ENCODE results near the gene UGT1A10.
"Not testable (repeated sequence)": the region's sequence is repeated elsewhere in the genome, so short reads cannot be mapped to it uniquely, and the experiment has no call there.

UGT1A10 gene

DNA sequence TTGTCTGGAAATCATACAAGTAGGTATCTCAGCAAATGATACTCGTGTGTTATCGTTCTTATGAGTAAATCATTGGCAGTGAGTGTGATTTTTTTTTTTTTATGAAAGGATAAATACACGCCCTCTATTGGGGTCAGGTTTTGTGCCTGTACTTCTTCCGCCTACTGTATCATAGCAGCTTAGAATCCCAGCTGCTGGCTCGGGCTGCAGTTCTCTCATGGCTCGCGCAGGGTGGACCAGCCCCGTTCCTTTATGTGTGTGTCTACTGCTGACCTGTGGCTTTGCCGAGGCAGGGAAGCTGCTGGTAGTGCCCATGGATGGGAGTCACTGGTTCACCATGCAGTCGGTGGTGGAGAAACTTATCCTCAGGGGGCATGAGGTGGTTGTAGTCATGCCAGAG is at the start of gene UGT1A10:
Gene UGT1A10, plus strand, starts transcription at position 143 of the 400 bp plus-strand sequence. Its CDS starts 75 bp downstream, at position 218.
- not testable (repeated sequence) for DNase-seq

DNA sequence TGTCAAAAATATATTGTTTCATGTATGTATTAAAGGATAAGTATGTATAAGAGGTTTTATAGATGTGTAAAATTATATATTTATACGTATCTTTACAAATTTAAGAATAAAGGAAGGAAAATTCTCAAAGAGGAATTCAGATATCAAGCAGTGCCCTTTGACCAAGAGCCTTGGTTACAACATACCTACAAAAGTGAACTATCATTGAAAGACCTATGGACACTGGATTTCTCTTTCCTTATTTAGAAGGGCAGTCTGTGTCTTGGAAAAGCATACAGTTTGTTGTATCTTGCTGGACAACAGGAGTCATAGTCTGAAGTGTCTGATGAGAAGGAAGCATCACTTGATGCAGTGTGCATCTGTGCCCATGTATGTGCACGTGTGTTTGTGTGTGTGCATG is 47.8 kb upstream of the UGT1A10 start:
- no peak for DNase-seq

DNA sequence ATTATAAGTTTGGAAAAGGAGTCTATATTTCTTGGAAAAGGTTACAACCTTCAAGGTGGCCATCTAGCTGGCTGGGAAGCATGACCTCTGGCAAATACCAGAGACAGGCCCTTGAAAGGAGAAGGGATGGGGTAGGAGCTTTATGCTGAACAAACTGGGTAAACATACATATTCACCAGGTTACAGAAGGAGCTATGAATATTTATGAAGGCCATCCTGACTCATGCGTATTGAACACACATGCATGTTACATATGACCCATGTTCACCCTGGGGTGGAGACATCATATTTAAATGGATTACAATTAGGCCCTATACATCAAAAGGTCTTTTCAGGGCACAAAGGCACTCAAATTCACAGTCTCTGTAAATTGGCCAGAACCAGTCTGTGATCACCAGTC is 43.5 kb upstream of the UGT1A10 start:
- not testable (repeated sequence) for DNase-seq

DNA sequence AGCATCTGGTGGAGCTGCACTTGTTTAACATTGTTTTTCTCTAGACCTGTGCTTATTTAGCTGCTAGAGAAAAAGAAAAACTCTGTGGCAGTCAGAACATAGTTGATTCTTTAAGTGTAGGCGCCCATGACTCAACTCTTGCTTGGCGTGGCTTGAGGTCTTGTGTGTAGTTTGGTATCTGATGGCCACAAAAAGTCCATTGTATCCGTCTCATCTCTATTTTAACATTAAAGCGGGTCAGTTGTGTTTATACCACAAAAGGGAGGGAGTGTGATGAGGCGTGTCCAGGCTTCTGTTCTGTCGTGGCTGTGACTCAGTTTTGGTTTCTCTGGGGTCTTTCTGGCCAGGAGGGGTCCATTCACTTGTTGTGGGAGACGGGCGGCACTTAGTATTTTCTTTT is 43.0 kb upstream of the UGT1A10 start:
- no peak for DNase-seq

DNA sequence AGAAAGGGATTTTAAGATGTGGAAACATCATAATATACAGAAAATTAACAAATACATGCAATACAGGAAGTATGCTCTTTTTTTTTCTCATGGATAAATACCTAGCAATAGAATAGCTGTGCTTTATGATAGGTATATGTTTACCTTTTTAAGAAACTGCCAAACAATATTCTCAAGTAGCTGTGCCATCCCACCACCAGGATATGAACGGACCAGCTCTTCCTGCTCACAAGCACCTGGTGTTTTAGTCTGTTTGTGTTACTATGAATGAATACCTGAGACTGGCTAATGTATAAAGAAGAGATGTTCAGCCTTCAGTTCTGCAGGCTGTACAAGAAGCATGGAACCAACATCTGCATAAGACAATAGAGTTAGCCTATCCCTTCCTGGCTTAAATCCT is 38.7 kb upstream of the UGT1A10 start:
- no peak for DNase-seq

DNA sequence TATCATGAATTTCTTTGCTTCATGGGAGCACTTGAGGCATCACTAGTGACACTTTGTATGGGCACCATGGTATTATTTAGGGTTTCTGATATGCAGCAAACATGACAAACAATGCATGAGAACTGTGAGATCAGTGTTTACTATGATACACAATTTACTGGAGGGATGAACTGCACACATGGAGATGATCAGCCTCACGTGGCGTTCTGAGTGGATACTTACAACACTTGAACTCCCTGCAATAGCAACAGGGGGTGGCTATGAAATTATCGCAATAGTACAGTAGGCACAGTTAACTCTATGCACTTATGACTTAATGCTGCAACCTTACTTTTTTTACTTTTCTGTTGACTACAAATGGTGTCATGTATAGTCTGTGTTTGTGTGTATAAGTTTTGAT is 37.3 kb upstream of the UGT1A10 start:
- no peak for DNase-seq

DNA sequence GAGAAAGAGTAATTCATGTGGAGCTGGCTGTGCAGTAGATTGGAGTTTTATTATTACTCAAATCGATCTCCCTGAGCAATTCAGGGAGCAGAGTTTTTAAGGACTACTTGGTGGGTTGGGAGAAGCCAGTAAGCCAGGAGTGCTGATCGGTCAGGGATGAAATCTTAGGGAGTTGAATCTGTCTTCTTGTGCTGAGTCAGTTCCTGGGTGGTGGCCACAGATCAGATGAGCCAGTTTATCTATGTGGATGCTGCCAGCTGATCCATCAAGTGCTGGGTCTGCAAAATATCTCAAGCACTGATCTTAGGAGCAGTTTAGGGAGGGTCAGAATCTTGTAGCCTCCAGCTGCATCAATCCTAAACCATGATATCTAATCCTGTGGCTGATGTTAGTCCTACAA is 35.9 kb upstream of the UGT1A10 start:
- no peak for DNase-seq

DNA sequence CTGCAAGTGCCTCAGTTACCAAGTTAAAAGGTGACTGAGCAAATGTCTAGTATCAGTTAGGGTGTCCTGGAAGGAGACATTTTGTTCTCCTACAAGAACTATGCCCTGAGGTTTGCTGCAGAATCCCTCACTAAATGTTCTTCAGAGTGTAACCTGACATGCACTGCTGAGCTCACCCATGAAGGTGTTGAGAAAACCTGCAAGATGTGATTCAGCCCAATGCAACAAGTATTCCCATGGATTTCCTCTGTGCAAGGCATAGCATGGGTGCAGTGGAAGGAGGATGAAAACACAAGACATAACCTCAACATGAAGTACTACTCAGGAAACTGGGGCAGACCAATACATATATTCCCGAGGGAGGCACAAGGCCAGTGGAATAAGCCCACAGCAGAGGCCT is 34.2 kb upstream of the UGT1A10 start:
- DNase-seq = no peak

DNA sequence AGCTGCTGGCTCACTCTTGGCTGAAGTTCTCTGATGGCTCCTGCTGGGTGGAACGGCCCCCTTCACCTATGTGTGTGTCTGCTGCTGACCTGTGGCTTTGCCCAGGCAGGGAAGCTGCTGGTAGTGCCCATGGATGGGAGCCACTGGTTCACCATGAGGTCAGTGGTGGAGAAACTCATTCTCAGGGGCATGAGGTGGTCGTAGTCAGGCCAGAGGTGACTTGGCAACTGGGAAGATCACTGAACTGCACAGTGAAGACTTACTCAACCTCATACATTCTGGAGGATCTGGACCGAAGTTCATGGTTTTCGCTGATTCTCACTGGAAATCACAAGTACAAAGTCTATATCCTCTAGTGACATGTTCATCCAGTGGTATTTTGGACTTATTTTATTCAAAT is 32.7 kb upstream of the UGT1A10 start:
- DNase-seq = no peak

DNA sequence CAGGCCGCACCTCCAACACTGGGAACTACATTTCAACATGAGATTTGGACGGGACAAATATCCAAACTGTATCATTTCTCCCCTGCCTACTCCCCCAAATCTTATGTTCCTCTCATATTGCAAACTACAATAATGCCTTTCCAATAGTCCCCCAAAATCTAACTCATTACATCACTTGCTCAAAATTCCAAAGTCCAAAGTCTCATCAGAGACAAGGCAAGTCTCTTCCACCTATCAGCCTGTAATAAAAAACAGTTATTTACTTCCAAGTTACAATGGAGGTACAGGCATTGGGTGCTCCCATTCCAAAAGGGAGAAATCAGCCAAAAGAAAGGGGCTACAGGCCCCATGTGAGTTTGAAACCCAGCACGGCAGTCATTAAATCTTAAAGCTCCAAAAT is 31.4 kb upstream of the UGT1A10 start:
- DNase-seq = no peak

DNA sequence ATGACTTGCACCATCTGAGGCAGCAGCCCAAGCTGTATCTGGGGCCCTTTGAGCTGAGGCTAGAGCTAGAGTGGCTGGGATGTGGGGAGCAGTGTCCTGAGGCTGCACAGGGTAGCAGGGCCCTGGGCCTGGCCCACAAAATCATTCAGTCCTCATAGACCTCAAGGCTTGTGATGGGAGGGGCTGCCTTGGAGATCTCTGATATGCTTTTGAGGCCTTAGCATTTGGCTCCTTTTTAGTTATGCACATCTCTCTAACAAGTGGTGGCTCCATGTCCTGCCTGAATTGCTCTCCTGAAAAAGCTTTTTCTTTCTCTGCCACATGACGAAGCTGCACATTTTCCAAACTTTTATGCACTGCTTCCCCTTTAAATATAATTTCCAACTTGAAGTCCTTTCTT is 30.6 kb upstream of the UGT1A10 start:
- DNase-seq = no peak

DNA sequence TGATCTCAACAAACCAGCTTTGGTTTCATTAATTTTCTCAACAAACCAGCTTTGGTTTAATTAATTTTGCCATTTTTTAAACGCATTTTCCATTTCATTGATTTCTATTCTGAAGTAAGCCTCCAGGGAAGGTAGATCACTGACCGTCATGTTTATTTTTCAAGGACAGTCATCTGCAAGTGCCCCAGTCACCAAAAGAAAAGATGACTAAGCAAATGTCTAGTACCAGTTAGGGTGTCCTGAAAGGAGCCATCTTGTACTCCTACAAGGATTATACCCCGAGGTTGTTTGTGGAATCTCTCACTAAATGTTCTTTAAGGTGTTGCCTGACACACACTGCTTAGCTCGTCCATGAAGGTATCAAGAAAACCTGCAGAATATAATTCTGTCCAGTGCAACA is 25.0 kb upstream of the UGT1A10 start:
- no peak for DNase-seq

DNA sequence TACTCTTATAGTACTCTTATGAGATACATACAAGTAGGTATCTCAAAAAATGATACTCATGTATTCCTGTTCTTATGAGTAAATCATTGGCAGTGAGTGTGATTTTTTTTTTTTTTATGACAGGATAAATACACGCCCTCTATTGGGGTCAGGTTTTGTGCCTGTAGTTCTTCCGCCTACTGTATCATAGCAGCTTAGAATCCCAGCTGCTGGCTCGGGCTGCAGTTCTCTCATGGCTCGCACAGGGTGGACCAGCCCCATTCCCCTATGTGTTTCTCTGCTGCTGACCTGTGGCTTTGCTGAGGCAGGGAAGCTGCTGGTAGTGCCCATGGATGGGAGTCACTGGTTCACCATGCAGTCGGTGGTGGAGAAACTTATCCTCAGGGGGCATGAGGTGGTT is 18.8 kb upstream of the UGT1A10 start, which contains the start of gene UGT1A8:
Gene UGT1A8, plus strand, starts transcription at position 158 of the 400 bp plus-strand sequence. Its CDS starts 75 bp downstream, at position 233.
- not testable (repeated sequence) for DNase-seq

DNA sequence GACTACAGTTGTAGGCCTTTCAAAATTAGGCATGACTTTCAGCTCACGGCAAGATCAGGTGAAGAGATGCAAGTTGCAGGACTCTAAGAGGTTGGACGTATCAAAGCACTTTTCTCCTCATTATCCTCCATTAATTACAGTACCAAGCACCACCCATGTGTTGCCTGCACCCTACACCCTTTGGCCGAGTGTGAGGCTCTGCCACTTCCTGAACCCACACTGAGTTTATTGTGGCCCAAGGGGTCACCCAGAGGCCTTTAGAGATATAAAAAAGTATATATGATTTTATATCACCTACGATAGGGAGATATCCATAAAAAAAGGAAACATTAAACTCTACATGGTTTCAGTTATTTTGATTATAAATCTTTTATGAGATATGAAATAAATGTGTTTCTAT is 16.0 kb upstream of the UGT1A10 start:
- DNase-seq = no peak

DNA sequence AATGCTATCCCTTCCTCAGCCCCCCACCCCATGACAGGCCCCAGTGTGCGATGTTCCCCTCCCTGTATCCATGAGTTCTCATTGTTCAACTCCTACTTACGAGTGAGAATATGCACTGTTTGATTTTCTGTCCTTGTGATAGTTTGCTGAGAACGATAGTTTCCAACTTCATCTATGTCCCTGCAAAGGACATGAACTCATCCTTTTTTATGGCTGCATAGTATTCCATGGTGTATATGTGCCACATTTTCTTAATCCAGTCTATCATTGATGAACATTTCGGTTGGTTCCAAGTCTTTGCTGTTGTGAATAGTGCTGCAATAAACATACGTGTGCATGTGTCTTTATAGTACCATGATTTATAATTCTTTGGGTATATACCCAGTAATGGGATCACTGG is 14.4 kb upstream of the UGT1A10 start:
- DNase-seq = not testable (repeated sequence)

DNA sequence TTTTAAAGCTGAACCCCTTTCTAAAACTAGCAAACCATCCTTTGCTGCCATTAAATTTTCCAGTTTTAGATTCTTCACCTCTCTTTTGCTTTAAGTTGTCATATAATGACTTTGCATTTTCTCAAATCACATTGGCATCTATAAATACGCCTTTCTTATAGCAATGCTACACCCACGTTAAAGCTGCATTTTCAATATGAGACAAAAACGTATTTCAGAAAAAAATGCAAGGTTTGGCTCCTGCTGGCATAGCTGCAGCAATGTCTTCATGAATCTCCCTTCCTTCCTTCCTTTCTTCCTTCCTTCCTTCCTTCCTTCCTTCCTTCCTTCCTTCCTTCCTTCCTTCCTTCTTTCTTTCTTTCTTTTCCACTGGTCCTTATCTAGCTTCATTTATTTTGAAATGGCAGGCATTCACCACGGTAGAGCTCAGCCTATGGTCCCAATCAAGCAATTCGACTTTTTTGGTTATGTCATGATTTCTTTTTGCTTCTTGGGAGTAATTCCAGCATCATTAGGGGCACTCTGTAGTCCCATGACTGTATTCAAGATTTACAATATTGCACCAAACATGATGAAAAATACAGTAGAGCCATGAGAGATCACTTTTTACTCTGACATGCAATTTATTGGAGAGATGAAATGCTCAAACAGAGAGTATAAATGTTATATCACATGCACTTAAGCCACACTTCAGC is 8.8 kb upstream of the UGT1A10 start:
- no peak for DNase-seq

DNA sequence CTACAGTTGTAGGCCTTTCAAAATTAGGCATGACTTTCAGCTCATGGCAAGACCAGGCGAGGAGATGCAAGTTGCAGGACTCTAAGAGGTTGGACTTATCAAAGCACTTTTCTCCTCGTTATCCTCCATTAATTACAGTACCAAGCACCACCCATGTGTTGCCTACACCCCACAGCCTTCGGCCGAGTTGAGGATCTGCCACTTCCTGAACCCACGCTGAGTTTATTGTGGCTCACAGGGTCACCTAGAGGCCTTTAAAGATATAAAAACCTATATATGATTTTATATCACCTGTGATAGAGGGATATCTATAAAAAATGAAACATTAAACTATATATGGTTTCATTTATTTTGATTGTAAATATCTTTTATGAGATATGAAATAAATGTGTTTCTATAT is 2.6 kb downstream of the UGT1A10 start:
- DNase-seq = no peak

DNA sequence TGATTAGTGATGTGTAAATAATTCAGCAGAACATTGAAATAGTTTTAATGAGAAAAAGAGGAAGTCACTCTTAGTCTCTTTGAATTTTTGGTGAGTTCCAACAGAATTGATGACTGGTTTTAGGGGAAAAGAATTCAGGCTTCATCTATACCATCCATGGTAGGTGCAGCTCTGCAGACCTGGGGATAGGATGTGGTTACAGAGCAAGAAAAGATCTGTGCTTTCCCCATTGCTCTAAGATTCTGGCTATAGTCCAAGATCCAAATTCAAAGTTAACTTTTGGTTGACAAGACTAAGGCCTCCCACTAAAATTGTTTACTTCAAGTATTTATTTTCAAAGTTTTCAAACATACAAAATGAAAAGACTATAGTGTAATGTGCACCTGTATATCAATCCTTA is 3.6 kb downstream of the UGT1A10 start:
- no peak for DNase-seq

DNA sequence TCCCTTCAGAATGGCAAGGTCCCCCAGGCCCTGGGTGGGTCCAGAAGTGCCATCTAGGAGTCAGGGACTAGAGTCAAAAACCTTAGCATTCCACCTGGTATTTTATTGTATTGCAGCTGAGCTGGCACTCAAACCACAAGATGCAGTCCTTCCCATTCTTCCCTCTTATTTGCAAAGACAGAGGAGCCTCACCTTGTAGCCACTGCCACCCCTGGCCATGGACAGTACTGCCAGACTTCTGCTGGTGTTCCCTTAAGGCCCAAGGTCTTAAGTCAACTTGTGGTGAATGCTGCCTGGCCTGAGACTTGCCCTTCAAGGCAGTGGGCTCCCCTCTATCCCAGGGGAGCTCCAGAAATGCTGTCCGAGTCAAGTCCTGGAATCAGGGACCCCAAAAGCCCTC is 6.9 kb downstream of the UGT1A10 start:
- DNase-seq = no peak

DNA sequence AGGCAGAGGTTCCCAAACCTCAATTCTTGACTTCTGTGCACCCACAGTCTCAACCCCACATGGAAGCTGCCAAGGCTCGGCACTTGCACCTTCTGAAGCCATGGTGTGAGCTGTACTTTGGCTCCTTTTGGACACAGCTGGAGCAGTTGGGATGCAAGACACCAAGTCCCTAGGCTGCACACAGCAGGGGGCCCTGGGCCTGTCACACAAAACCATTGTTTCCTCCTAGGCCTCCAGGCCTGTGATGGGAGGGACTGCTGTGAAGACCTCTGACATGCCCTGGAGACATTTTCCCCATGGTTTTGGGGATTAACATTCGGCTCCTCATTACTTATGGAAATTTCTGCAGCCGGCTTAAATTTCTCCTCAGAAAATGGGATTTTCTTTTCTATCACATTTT is 9.8 kb downstream of the UGT1A10 start:
- DNase-seq = not testable (repeated sequence)

DNA sequence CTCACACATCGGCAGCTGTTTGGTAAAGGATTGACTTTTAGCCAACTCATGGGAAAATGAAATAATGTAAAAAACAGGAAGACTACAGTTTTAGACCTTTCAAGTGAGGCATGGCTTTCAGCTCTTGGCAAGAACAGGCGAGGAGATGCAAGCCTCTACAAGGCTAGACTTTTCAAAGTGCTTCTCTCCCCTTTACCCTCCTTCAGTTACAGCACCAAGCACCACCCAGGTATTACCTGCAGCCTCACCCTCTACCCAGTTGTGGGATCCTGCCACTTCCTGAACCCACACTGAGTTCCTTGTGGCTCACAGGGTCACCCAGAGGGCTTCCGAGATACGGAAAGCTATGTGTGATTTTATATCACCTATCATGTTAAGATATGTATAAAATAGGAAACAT is 14.7 kb downstream of the UGT1A10 start:
- DNase-seq = no peak

DNA sequence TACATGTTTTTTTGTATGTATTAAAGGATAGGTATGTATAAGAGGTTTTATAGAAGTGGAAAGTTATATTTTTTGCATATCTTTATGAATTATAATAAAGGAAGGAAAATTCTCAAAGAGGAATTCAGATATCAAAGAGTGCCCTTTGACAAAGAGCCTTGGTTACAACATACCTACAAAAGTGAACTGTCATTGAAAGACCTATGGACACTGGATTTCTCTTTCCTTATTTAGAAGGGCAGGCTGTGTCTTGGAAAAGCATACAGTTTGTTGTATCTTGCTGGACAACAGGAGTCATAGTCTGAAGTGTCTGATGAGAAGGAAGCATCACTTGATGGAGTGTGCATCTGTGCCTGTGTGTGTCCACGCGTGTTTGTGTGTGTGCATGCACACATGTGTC is 15.2 kb downstream of the UGT1A10 start:
- DNase-seq = no peak

DNA sequence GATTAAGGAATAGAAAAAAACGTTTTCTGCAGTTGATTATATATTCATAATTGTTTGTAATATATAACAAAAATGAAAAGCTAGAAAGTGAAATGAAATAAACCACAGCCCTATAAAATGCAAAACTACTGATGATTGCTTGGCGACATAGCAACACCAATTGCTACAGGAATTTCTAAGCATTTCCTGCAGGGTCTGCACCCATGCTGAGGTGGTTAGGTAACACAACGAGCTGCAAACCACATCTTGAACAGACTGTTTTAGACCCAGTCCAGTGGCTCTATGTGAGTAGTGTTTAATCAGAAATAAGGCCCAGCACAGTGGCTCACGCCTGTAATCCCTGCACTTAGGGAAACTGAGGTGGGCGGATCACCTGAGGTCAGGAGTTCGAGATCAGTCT is 18.3 kb downstream of the UGT1A10 start:
- no peak for DNase-seq

DNA sequence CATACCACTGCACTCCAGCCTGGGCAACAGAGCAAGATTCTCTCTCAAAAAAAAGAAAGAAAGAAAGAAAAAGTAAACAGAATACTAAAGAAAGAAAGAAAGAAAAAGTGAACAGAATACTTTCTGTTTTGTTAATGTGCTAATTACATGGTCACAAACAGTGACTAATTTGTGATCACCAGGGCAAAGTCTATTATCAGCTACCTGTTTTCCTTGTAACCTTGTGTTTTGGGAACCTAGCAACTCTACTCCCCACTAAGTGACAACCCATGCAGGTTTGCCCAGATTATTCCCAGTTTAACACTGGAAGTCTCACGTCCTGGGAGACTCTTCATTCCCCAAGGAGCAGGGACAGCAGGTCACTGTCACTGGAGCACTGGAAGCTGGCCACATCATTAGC is 18.8 kb downstream of the UGT1A10 start:
- no peak for DNase-seq

DNA sequence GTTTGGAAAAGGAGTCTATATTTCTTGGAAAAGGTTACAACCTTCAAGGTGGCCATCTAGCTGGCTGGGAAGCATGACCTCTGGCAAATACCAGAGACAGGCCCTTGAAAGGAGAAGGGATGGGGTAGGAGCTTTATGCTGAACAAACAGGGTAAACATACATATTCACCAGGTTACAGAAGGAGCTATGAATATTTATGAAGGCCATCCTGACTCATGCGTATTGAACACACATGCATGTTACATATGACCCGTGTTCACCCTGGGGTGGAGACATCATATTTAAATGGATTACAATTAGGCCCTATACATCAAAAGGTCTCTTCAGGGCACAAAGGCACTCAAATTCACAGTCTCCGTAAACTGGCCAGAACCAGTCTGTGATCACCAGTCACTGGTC is 19.7 kb downstream of the UGT1A10 start:
- DNase-seq = not testable (repeated sequence)
